Ammon's horn (tissue), 1 donor: ENCODE results near the gene SLC25A48.

ENCODE experiments used
- DNase-seq: peaks from one replicate; pipeline ENCODE4 v3.0.0-alpha.2; 2016; ENCODE audit warnings: low spot score

Gene SLC25A48

DNA sequence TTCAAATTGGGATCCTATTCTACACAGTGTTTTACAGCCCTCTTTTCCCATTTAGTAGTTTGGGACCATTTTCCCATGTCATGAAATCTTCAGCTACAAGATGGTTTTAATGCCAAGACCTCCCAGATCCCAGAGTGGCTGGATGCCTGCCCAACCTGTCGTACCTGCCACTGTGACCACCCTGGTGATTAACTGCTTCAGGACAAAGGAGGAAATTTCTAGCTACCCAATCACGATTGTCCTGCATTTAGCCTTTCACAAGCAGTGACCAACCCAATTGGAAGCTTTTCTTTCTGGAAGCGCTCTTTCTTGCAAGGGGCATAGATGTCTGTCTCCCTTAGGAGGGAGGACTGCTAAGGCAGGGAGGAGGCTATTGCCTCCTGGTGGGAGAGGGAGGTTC, 47.4 kb downstream of the SLC25A48 start:
- DNase-seq, result no peak

GRCh38 chr5:135883026-135883425, 48.6 kb downstream of the SLC25A48 start:
- DNase-seq, result no peak

GRCh38 chr5:135883441-135883840, 49.0 kb downstream of the SLC25A48 start:
- DNase-seq, result no peak

DNA sequence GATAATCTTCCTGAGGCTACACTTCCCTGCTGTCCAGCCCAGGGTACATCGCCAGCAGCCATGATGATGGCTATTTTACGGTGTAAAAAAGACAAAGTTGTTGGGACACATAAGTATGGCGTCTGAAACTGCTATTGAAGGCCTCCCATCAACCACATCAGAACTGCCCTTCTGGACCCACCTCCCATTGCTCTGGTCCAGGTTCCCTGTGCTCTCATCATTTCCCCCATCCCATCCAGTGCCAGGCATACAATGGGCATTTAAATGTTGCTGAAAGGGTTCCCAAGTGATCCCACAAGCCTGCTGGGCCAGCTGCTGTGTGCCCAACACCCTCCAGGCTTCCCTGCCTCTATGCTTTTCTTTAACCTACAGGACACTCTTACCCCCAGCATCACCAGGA, 50.6 kb downstream of the SLC25A48 start:
- no peak for DNase-seq

GRCh38 chr5:135886136-135886535, 51.7 kb downstream of the SLC25A48 start:
- DNase-seq, result no peak

- DNase-seq, result peak; percentile 71
Measured at GRCh38 chr5:135887447-135887864, 53.0 kb downstream of the SLC25A48 start.

- DNase-seq, result no peak
Measured at GRCh38 chr5:135887881-135888614, 53.6 kb downstream of the SLC25A48 start.

DNA sequence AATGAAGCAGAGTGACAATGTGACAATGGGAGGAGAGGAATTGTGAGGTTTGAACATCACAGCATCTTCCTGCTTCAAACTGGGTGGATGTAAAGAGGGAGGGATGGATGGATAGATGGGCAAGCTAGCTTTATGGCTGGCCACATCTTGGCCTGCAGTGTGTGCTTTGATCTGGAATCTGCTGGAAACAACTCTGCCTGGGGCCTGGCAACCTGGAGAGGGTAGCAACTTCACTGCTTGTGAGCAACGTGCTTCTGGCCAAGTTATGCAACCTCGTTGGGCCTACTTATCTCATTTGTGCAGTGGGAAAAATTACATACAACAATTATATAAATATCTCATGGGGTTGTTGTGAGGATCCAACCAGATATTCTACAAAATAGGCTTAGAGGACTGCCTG, 55.8 kb downstream of the SLC25A48 start:
- DNase-seq, result no peak

GRCh38 chr5:135890867-135891266, 56.4 kb downstream of the SLC25A48 start:
- no peak for DNase-seq

GRCh38 chr5:135891268-135891667, 56.8 kb downstream of the SLC25A48 start:
- DNase-seq, result no peak

GRCh38 chr5:135891791-135892190, 57.3 kb downstream of the SLC25A48 start:
- peak; percentile 43 for DNase-seq

DNA sequence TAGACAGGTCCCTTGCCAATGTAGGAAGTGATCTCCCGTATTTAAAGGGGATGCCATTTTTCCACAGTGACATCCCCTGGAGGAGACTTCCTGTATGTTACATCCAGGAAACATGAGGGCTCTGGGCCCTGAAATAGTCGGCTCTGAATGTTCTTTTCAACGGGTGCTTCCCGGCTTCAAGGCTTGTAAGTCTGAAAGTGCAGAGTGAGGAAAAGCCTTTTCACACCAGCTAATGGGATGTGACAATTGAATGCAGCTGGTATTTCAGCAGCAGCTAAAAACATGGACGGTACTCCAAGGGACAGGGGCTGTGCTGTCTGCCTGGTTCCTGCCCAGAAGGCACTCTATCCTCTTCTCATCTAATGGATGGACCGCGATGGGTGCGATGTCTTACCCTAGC, 59.8 kb downstream of the SLC25A48 start:
- DNase-seq, result no peak

DNA sequence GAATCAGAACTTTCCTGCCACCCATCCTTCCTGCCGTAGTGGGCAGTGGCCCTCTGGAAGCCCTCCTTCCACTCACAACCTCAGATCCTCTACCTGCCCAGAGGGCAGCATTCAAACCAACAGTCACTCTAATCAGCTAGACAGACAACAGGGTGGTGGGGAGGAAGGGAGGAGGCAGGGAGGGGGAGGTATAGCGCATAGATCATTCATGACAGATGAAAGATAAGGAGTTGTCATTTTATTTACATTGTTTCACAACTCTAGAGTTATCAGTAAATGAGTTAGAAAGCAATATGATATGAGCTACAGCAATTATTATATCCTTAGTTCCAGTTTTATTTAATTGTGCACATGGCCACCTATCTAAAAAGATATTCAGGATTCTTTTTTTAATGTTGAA, 60.3 kb downstream of the SLC25A48 start:
- DNase-seq, result no peak

DNA sequence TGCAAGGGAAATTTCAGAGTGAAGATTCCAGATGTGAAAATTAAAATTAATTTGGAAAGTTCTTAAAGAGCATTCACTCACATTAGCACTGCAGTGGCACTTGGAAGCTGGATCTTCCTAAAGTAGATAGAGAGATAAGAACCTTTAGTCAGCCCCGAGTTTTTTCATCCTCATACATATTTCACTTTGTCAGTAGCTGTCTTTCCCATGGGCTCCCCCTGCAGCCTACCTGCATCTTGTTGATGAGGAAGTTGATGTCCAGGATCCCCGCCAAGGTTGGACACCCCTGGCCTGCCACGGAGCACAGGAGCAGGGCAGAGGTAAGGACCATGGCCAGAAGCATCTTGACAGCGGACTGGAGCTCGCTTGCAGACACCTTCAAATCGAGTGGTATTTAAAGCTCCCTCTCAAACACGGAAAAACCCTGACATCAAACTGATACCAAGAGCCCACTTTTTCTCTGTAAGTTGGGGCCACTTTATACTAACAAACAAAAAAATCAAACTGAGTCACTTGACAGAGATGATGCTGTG, 61.1 kb downstream of the SLC25A48 start, which contains the start of gene IL9:
TSS of gene IL9 (minus strand) at position 368 of the 533 bp plus-strand sequence. CDS start at position 343, 25 bp downstream.
- no peak for DNase-seq

DNA sequence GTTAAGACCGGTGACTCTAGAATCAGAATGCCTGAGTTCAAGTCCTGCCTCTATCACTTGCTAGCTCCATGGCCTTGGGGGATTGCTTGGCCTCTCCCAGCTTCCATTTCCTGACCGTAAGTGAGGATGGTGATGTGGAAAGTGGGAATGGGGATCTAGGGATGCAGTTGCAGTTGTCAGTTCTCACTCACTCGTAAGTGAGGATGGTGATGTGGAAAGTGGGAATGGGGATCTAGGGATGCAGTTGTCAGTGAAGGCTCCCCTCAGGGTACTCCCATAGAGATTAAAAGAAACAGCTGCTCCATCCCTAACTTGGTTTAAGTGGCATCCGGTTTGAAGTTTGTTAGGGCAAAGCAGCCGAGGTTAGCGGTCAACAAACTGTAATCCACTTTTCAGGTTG, 64.2 kb downstream of the SLC25A48 start:
- DNase-seq, result no peak

GRCh38 chr5:135900276-135900675, 65.8 kb downstream of the SLC25A48 start:
- no peak for DNase-seq

- DNase-seq, result no peak
Measured at GRCh38 chr5:135901633-135902032, 67.2 kb downstream of the SLC25A48 start.

DNA sequence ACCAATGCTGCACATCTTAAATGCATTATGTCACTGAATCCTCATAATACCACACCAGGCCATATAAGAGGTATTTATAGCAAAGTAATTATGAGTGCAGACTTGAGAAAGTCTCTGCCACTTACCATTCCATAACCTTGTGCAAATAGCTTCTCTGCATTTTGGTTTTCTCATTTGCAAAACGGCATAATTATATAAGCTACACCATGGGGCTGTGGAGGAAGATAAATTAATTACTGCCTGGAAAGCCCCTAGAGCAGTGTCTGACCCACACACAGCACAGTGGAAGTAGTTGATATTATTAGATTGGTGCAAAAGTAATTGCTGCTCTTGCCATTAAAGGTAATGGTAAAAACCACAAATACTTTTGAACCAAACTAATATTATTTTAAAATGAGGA, 70.7 kb downstream of the SLC25A48 start:
- DNase-seq, result no peak

- no peak for DNase-seq
Measured at GRCh38 chr5:135913713-135914626, 79.5 kb downstream of the SLC25A48 start.

DNA sequence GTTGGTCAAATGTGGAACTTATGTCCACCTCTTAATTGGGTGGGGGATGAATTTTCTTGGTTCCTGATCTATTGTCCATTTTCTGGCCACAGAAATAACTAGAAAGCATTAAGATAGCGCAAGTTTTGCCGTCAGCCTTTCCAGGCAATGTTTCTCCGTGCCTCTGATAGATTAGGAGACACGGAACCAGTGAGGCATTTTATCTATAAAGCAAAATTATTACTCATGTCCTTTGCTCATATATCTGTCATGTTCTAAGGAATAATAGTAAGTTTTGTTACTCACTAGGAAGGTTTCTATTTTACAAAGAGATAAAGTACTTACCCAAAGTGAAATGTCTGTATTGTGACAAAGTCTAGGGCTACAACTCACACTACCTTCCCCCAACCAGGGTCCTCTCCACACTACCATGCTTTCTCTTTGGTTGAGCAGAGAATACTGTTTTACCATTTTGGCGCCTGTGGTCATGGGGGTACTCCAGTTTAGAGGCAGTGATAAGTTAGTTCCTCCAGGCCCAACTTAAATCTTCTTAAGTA, 81.1 kb downstream of the SLC25A48 start:
- no peak for DNase-seq

DNA sequence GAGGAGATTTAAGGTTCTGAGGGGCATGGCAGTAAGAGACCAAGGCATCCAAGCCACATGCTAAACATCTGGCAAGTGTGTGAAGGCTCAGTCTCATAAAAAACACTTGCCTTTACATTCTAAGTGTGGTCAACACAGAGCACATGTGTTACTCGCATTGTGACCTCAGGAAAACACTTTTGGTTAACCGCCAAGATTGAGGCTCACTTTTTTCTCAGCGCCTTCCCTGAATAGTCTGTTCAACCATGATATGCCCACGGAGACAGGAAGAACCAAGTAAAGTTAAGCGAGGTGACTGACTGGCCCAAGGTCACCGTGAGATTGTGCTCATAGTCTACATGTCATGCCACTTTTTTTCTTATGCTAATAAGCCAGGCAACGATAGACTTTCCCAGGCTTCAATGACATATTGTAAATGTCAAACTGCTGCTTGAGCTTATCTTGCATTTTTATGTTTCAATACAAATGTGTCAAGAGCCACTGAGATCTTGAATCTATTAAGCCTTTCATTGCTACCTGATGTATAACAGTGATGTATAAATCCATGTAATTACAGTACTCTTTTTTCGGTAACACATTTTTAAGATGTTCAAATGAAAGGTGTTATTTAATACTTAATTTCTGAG, 82.3 kb downstream of the SLC25A48 start:
- no peak for DNase-seq

GRCh38 chr5:135920199-135920598, 85.7 kb downstream of the SLC25A48 start:
- no peak for DNase-seq
